ENCODE measurements around the gene BRSK2.

- TF ChIP-seq ZNF274 (IDR thresholded peaks at IDR 0.05; ENCODE audit: low read depth, low read length) = no peak
- no peak for TF ChIP-seq YY1 (IDR thresholded peaks at IDR 0.05; ENCODE audit: insufficient read depth, insufficient read length)
- TF ChIP-seq SUZ12 (IDR thresholded peaks at IDR 0.05; ENCODE audit: extremely low read depth, insufficient read depth, insufficient read length) = no peak
Measured at GRCh38 chr11:1436468-1437039, 46.8 kb downstream of the BRSK2 start.
